Astrocyte of the hippocampus (primary cell): ENCODE data around the gene PPFIA4.

Source experiments
- DNase-seq: peaks from one replicate; pipeline ENCODE4 v3.0.0; 2011; ENCODE audit warnings: low read depth, low spot score

Gene PPFIA4

DNA sequence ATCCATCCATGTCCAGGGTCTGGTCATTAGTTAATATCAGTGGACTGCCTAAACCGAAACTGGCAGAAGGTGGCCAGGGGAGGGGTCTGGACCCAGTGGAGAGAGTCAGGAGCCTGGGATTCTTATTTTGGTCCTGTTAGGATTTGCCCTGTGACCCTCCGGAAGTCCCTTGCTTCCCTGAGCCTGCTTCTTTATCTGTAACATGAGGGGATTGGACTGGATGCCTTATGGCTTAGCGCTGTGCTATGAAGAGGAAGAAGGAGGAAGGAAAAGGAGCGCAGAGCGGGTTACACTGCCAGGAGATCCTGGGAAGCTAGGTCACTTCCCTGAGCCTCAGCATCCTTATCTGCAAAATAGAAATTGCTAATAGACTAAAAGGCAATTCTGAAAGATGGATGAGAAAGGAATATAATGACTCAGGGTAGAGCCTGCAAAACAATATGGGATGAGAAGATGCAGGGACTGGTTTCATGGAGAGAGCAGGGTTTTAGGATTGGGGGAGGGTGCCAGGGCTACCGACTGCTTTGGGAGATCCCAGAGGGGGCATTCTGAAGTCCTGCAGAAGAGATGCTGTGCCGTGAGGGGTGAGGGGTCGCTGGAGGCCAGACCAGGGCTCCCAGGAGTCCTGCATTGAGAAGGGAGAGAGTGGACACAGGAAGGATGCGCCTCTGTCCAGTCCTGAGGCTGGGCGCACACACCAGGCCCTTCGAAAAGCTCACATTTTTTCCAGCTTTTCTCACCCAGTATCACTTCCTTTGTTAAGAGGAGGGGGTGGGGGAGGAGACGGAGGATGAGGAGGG, 100.8 kb downstream of the PPFIA4 start:
- no peak for DNase-seq

- DNase-seq = peak; percentile 86
These were observed 101.6 kb downstream of the PPFIA4 start, which contains the start of gene ADORA1 for GRCh38 chr1:203127666-203128430. Gene ADORA1, plus strand, starts transcription at chr1:203127726. Its CDS starts 1,116 bp downstream, at chr1:203128842.

DNA sequence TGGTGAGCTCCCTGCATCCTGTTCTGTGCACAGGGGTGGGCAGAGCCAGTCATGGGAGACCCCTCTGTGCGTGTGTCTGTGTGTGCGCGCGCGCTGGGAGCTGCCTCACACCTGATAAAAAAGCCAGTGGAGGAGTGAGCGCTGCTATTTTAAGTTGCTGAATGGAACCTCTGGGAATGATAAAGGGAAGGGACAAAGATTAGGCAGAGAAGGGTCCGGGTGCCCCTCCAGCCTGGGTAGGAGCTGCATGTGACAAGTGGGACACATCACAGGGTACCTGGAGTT, 102.1 kb downstream of the PPFIA4 start:
- no peak for DNase-seq
